HG03520 (cell line): Measurements from ENCODE around the gene DONSON.

ENCODE experiments used
- ATAC-seq: cut with Tn5 transposase; IDR thresholded peaks from one replicate; pipeline ENCODE4 v1.9.1; 2021; ENCODE audit warnings: mild to moderate bottlenecking, moderate library complexity; ENCODE audit not compliant: unreplicated experiment

DONSON gene

GRCh38 chr21:33541756-33542639, 46.5 kb downstream of the DONSON start, which contains the start of gene GART:
Gene GART, minus strand, starts transcription at chr21:33542117. Its CDS starts 2,802 bp downstream, at chr21:33539315.
- ATAC-seq = peak; percentile 43

GRCh38 chr21:33541105-33541711, 47.3 kb downstream of the DONSON start:
- no peak for ATAC-seq

GRCh38 chr21:33540711-33541104, 47.8 kb downstream of the DONSON start:
- ATAC-seq = no peak

- no peak for ATAC-seq
These were observed 48.9 kb downstream of the DONSON start for GRCh38 chr21:33539616-33540015.

GRCh38 chr21:33537212-33537611, 51.3 kb downstream of the DONSON start:
- ATAC-seq = no peak

- no peak for ATAC-seq
These were observed 57.5 kb downstream of the DONSON start for GRCh38 chr21:33531007-33531406.
